Measurements from ENCODE around the gene CBR4. TPM values are rescaled to one million over a fixed set of nuclear protein-coding genes. Genes with fewer than 3 reads are reported as not detected.

Gene CBR4
- total and polyA plus RNA-seq, 2 experiments from 2014 or later: 36.9 to 38.1 TPM

DNA sequence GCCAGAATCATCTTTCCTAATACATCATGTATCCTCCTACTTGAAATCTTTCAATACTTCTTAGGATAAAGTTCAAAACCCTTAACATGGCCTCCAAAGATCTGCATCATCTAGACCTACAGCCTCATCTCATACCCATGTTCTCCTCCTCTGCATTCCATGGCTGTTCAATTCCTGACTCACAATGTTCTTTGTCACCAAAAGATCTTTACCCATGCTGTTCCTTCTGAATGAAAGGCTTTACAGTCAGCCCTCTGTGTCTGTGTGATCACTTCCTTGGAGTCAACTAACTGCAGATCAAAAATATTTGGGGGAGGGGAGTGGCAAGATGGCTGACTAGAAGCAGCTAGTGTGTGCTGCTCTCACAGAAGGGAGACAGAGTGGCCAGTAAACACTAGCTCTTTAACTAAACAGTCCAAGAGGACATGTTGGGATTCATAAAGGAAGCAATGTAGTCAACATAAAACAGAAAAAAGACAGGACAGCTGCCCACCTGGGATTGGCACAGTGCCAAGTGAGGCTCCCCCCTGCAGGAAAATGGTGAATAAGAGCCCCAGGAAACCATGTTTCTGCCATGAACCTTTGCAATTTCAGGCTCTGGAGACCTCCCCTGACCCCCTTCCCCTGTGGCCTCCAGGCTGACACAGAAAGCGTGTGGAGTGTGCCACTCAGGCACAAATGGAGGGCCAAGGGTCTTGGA, 31.9 kb downstream of the CBR4 start:
- DNase-seq (ENCODE audit: low spot score) (no peak), ATAC-seq (no peak)
- no peak overlapping the region for H3K4me2 ChIP-seq

More for the DNA sequence above, 31.9 kb downstream of the CBR4 start:
- Histone ChIP-seq H3K4me3 (no peak overlapping the region), H3K27ac (ENCODE audit: low read depth) (no peak overlapping the region), H3K9me2 (ENCODE audit: insufficient read depth) (no peaks in the 10 kb centered on the region; the same call in 1 of the 2 replicates), H3K36me3 (ENCODE audit: insufficient read depth) (peaks cover 17% of the 10 kb centered on the region; the same call in 1 of the 2 replicates), H2AFZ (no peak overlapping the region), H3K27me3 (ENCODE audit: insufficient read depth) (no peaks in the 10 kb centered on the region), H4K20me1 (replicated peaks; ENCODE audit: insufficient read depth) (no peaks in the 10 kb centered on the region), H3F3A (replicated peaks; ENCODE audit: low read depth) (no peaks in the 10 kb centered on the region), H3K79me2 (replicated peaks; ENCODE audit: insufficient read depth) (peaks cover 13% of the 10 kb centered on the region; the same call in 1 of the 2 replicates), H3K4me1 (ENCODE audit: insufficient read depth) (no peaks in the 10 kb centered on the region)
- H3K4me3 Mint-ChIP-seq: no peak overlapping the region
- H3K4me1 Mint-ChIP-seq: peaks cover 3% of the 10 kb centered on the region; the same call in 2 of the 3 replicates
- TF ChIP-seq ZNF114 (CRISPR knock-in tag; IDR thresholded peaks at IDR 0.05): no peak
- no peak for TF ChIP-seq JUNB (IDR thresholded peaks at IDR 0.05; ENCODE audit: unreplicated experiment)
- no peak for TF ChIP-seq STAT1 (IDR thresholded peaks at IDR 0.05; ENCODE audit: unreplicated experiment)
- no peak for TF ChIP-seq CREB1 (CRISPR knock-in tag; IDR thresholded peaks at IDR 0.05; ENCODE audit: low read depth)
- TF ChIP-seq EZH2phosphoT487 (IDR thresholded peaks at IDR 0.05; ENCODE audit: unreplicated experiment): no peak
- TF ChIP-seq EZH2 (IDR thresholded peaks at IDR 0.05; ENCODE audit: low read depth, unreplicated experiment): no peak
- TF ChIP-seq, protein P1, sequence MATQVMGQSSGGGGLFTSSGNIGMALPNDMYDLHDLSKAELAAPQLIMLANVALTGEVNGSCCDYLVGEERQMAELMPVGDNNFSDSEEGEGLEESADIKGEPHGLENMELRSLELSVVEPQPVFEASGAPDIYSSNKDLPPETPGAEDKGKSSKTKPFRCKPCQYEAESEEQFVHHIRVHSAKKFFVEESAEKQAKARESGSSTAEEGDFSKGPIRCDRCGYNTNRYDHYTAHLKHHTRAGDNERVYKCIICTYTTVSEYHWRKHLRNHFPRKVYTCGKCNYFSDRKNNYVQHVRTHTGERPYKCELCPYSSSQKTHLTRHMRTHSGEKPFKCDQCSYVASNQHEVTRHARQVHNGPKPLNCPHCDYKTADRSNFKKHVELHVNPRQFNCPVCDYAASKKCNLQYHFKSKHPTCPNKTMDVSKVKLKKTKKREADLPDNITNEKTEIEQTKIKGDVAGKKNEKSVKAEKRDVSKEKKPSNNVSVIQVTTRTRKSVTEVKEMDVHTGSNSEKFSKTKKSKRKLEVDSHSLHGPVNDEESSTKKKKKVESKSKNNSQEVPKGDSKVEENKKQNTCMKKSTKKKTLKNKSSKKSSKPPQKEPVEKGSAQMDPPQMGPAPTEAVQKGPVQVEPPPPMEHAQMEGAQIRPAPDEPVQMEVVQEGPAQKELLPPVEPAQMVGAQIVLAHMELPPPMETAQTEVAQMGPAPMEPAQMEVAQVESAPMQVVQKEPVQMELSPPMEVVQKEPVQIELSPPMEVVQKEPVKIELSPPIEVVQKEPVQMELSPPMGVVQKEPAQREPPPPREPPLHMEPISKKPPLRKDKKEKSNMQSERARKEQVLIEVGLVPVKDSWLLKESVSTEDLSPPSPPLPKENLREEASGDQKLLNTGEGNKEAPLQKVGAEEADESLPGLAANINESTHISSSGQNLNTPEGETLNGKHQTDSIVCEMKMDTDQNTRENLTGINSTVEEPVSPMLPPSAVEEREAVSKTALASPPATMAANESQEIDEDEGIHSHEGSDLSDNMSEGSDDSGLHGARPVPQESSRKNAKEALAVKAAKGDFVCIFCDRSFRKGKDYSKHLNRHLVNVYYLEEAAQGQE (IDR thresholded peaks at IDR 0.05; ENCODE audit: unreplicated experiment): no peak
- TF ChIP-seq, protein P2, sequence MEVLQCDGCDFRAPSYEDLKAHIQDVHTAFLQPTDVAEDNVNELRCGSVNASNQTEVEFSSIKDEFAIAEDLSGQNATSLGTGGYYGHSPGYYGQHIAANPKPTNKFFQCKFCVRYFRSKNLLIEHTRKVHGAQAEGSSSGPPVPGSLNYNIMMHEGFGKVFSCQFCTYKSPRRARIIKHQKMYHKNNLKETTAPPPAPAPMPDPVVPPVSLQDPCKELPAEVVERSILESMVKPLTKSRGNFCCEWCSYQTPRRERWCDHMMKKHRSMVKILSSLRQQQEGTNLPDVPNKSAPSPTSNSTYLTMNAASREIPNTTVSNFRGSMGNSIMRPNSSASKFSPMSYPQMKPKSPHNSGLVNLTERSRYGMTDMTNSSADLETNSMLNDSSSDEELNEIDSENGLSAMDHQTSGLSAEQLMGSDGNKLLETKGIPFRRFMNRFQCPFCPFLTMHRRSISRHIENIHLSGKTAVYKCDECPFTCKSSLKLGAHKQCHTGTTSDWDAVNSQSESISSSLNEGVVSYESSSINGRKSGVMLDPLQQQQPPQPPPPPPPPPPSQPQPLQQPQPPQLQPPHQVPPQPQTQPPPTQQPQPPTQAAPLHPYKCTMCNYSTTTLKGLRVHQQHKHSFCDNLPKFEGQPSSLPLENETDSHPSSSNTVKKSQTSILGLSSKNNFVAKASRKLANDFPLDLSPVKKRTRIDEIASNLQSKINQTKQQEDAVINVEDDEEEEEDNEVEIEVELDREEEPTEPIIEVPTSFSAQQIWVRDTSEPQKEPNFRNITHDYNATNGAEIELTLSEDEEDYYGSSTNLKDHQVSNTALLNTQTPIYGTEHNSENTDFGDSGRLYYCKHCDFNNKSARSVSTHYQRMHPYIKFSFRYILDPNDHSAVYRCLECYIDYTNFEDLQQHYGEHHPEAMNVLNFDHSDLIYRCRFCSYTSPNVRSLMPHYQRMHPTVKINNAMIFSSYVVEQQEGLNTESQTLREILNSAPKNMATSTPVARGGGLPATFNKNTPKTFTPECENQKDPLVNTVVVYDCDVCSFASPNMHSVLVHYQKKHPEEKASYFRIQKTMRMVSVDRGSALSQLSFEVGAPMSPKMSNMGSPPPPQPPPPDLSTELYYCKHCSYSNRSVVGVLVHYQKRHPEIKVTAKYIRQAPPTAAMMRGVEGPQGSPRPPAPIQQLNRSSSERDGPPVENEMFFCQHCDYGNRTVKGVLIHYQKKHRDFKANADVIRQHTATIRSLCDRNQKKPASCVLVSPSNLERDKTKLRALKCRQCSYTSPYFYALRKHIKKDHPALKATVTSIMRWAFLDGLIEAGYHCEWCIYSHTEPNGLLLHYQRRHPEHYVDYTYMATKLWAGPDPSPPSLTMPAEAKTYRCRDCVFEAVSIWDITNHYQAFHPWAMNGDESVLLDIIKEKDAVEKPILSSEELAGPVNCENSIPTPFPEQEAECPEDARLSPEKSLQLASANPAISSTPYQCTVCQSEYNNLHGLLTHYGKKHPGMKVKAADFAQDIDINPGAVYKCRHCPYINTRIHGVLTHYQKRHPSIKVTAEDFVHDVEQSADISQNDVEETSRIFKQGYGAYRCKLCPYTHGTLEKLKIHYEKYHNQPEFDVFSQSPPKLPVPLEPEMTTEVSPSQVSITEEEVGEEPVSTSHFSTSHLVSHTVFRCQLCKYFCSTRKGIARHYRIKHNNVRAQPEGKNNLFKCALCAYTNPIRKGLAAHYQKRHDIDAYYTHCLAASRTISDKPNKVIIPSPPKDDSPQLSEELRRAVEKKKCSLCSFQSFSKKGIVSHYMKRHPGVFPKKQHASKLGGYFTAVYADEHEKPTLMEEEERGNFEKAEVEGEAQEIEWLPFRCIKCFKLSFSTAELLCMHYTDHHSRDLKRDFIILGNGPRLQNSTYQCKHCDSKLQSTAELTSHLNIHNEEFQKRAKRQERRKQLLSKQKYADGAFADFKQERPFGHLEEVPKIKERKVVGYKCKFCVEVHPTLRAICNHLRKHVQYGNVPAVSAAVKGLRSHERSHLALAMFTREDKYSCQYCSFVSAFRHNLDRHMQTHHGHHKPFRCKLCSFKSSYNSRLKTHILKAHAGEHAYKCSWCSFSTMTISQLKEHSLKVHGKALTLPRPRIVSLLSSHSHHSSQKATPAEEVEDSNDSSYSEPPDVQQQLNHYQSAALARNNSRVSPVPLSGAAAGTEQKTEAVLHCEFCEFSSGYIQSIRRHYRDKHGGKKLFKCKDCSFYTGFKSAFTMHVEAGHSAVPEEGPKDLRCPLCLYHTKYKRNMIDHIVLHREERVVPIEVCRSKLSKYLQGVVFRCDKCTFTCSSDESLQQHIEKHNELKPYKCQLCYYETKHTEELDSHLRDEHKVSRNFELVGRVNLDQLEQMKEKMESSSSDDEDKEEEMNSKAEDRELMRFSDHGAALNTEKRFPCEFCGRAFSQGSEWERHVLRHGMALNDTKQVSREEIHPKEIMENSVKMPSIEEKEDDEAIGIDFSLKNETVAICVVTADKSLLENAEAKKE (CRISPR knock-in tag; IDR thresholded peaks at IDR 0.05): no peak
- TF ChIP-seq ZNF331 (CRISPR knock-in tag; IDR thresholded peaks at IDR 0.05; ENCODE audit: low read depth): no peak
- TF ChIP-seq, protein P3, sequence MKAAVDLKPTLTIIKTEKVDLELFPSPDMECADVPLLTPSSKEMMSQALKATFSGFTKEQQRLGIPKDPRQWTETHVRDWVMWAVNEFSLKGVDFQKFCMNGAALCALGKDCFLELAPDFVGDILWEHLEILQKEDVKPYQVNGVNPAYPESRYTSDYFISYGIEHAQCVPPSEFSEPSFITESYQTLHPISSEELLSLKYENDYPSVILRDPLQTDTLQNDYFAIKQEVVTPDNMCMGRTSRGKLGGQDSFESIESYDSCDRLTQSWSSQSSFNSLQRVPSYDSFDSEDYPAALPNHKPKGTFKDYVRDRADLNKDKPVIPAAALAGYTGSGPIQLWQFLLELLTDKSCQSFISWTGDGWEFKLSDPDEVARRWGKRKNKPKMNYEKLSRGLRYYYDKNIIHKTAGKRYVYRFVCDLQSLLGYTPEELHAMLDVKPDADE (IDR thresholded peaks at IDR 0.05): no peak
- no peak for TF ChIP-seq POLR2AphosphoS5 (IDR thresholded peaks at IDR 0.05; ENCODE audit: low read depth)
- TF ChIP-seq NANOG (IDR thresholded peaks at IDR 0.05; ENCODE audit: borderline replicate concordance): no peak
- TF ChIP-seq, protein P4, sequence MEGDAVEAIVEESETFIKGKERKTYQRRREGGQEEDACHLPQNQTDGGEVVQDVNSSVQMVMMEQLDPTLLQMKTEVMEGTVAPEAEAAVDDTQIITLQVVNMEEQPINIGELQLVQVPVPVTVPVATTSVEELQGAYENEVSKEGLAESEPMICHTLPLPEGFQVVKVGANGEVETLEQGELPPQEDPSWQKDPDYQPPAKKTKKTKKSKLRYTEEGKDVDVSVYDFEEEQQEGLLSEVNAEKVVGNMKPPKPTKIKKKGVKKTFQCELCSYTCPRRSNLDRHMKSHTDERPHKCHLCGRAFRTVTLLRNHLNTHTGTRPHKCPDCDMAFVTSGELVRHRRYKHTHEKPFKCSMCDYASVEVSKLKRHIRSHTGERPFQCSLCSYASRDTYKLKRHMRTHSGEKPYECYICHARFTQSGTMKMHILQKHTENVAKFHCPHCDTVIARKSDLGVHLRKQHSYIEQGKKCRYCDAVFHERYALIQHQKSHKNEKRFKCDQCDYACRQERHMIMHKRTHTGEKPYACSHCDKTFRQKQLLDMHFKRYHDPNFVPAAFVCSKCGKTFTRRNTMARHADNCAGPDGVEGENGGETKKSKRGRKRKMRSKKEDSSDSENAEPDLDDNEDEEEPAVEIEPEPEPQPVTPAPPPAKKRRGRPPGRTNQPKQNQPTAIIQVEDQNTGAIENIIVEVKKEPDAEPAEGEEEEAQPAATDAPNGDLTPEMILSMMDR (conservative IDR thresholded peaks at IDR 0.05; ENCODE audit: low read depth in 2 of 2): no peak
- H3K36me3 Mint-ChIP-seq (ENCODE audit: low read depth): peaks cover 32% of the 10 kb centered on the region
- peaks cover 4% of the 10 kb centered on the region for H3K27me3 Mint-ChIP-seq (ENCODE audit: insufficient read depth, low read depth, poor library complexity)
- H3K9me3 Mint-ChIP-seq: peaks cover 43% of the 10 kb centered on the region
- no peak overlapping the region for H3K27ac Mint-ChIP-seq

Data from GM23338 (cell line).